ENCODE results near the gene TREM2. TPM values are rescaled to one million over a fixed set of nuclear protein-coding genes. Genes with fewer than 3 reads are reported as not detected.
A peak's percentile ranks its signal among the peaks of the same experiment; 100 is the strongest.

The TREM2 gene
- total RNA-seq, 1 donor from 2014 or later, result 58.5 TPM

DNA sequence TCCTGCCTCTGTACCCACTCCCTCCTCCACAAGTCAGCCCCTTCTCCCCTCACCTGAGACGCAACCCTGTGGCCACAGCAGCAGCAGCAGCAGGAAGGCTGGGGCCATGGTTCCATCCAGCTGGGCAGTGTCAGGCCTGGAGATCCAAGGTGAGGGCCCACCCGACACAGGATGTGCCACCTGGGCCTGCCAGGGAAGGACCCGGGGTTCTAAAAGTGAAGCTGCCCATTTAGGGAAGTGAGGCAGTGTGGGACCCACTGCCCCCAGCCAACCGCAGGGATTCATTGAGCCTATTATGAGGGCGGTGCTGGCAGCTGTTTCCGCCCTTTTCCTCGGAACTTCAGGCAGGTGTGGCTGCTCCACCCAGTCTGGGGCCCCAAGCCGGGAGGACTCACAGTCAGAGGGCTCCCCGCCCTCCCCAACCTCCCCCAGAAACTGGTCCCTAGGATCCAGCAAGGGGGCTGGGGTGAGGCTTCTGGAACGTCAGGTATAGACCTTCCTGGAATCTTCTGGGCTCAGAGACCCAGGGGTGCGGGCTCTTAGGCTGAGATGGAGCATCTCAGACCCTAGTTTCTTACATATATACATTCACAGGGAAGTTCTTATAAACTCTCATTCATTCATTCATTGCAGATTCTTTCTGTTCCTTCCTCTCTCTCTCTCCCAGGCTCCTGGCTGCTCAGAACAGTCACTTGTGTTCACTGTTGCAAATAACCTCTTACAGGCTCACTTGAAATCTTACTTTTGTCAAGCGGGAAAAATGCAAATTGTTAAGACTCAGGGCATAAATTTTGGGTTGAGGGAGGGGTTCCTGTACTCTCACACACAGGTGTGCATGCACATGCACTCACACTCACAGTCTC is 38.2 kb upstream of the TREM2 start, which contains the start of gene TREML2:
Gene TREML2, minus strand, starts transcription at position 249 of the 863 bp plus-strand sequence. Its CDS starts 141 bp downstream, at position 108.
- H3K4me3 ChIP-seq, result no peak within 1 kb of the TSS
- no peaks in the 10 kb centered on the region for H3K9me3 ChIP-seq
- peak within 1 kb of the TSS; percentile 80 for H3K27ac ChIP-seq
- H3K36me3 ChIP-seq, result no peaks in the 10 kb centered on the region
- H3K27me3 ChIP-seq (ENCODE audit: low read depth), result no peaks in the 10 kb centered on the region
- ATAC-seq, result peak; percentile 45 to 55
- DNase-seq, result peak; percentile 55
- TF ChIP-seq, protein P1, sequence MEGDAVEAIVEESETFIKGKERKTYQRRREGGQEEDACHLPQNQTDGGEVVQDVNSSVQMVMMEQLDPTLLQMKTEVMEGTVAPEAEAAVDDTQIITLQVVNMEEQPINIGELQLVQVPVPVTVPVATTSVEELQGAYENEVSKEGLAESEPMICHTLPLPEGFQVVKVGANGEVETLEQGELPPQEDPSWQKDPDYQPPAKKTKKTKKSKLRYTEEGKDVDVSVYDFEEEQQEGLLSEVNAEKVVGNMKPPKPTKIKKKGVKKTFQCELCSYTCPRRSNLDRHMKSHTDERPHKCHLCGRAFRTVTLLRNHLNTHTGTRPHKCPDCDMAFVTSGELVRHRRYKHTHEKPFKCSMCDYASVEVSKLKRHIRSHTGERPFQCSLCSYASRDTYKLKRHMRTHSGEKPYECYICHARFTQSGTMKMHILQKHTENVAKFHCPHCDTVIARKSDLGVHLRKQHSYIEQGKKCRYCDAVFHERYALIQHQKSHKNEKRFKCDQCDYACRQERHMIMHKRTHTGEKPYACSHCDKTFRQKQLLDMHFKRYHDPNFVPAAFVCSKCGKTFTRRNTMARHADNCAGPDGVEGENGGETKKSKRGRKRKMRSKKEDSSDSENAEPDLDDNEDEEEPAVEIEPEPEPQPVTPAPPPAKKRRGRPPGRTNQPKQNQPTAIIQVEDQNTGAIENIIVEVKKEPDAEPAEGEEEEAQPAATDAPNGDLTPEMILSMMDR (IDR thresholded peaks at IDR 0.05), result no peak
- H3K4me1 ChIP-seq, result peaks cover 15% of the 10 kb centered on the region
- intact Hi-C loops (cut with DNase I), result no loop called here

DNA sequence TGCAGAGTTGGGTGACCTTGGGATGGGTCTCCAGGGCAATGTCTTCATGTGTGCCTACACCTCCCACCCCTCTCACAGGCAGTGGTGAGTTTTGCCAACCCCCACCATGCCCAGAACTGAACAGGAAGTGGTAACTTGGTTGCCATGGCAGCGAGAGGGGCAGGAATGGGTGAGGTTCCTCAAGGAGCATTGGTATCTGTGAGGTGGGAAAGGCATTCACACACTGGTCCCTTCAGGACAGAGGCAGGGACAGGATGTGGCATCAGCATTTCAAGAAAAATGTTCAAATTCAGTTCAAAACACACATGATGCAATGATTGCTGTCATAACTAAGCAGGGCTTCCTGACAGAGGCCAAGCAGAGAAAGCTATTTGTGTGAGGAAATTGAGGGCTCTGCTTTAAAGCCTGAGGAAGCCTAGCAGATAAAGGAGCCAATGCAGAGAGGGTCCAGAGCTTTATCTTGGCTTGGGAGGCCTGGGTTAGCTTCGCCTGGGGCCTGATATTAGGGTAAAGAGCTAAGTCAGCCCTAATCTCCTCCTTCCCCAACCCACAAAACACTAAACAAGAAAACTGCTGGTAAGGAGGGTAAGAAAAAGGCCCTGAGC is 37.5 kb upstream of the TREM2 start:
- H3K36me3 ChIP-seq, result no peaks in the 10 kb centered on the region
- DNase-seq, result peak; percentile 65

DNA sequence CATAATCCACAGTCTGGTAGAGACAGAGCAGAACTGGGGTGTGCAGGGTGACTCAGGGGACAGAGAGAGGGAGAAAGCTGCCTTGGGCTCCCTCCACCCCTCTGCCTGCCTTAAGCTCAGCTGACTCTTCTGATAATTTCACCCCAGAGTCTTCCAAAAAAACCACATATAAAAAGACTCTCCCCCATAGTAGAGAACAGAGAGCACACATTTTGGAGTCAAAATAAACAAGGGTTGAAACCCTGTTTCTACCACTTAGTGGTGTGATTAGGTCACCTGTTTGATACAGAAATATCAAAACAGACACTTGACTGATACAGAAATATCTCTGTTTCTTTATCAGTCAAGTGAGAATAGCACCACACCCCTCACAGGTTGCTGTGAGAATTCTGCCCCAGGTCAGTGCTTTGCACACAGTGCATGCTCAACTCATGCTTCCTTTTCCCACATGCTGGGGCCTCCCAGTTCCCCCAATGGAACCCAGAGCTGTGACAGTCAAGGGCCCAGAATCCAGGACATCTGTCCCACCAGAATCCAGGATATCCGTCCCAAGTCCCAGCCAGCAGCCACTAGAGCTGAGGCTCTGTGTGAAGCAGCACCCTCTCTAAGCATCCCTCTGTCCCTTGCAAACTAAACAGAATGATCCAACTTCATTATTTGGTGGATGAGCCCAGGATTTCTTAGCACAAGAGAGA is 36.8 kb upstream of the TREM2 start:
- Histone ChIP-seq H3K27me3 (ENCODE audit: low read depth) (no peaks in the 10 kb centered on the region), H3K27ac (peak overlapping the region; percentile 58), H3K9me3 (no peaks in the 10 kb centered on the region), H3K4me3 (no peak overlapping the region), H3K4me1 (peaks cover 15% of the 10 kb centered on the region), H3K36me3 (no peaks in the 10 kb centered on the region)
- ATAC-seq (peak; percentile 34 to 37), DNase-seq (no peak)
- intact Hi-C loops (cut with DNase I), result no loop called here
- TF ChIP-seq, protein P1 (IDR thresholded peaks at IDR 0.05), result no peak

More for the DNA sequence above, 37.5 kb upstream of the TREM2 start:
- no peaks in the 10 kb centered on the region for H3K27me3 ChIP-seq (ENCODE audit: low read depth)
- peak overlapping the region; percentile 80 for H3K27ac ChIP-seq
- H3K4me3 ChIP-seq, result no peak overlapping the region
- intact Hi-C loops (cut with DNase I), result no loop called here
- TF ChIP-seq, protein P1 (IDR thresholded peaks at IDR 0.05), result no peak
- H3K4me1 ChIP-seq, result peaks cover 15% of the 10 kb centered on the region
- no peaks in the 10 kb centered on the region for H3K9me3 ChIP-seq
- ATAC-seq, result peak; percentile 60 to 71

DNA sequence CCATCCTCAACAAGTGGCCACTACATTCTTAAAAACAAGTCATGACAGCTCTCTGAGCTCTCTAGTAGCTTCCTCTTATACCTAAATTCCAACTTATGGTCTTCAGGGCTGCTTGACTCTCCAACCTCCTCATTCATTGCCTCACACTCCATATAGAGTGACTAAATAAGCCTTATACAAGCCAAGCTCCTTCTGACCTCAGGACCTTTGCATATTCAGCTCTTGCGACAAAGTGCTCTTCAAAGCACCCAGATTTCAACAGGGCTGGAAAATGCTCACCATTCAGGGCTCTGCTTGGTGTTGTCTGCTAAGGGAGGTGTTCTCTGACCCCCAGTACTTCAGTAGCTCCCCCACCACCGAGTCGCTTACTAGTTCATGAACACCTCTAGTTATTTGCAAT is 34.3 kb upstream of the TREM2 start:
- no peaks in the 10 kb centered on the region for H3K9me3 ChIP-seq
- DNase-seq (no peak), ATAC-seq (no peak)
- H3K27me3 ChIP-seq (ENCODE audit: low read depth), result no peaks in the 10 kb centered on the region
- no peak overlapping the region for H3K27ac ChIP-seq
- H3K4me3 ChIP-seq, result no peak overlapping the region
- TF ChIP-seq, protein P1 (IDR thresholded peaks at IDR 0.05), result no peak
- intact Hi-C loops (cut with DNase I), result no loop called here
- H3K36me3 ChIP-seq, result no peaks in the 10 kb centered on the region
- peaks cover 15% of the 10 kb centered on the region for H3K4me1 ChIP-seq

DNA sequence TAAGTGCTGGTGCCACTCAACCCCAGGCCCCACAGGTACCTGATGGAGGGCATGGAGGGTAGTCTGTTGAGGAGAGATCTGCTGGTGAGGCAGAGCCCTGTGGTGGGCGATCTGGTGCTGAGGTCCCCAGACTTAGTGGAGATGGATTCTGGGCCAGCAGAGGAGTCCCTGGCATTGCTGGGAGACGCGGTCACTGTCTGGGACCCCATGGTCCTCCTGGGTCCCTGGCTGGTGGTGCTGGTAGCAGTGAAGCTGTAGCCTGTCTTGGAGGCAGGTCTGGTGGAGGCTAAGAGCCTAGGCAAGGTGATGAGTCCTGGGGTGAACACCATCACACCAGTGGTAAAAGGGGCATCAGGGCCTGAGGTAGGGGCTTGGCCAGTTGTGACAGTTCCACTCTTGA is 31.5 kb upstream of the TREM2 start:
- DNase-seq (no peak), ATAC-seq (no peak)
- Histone ChIP-seq H3K4me1 (no peaks in the 10 kb centered on the region), H3K27ac (no peak overlapping the region), H3K4me3 (no peak overlapping the region), H3K27me3 (ENCODE audit: low read depth) (peaks cover 2% of the 10 kb centered on the region), H3K9me3 (peaks cover 5% of the 10 kb centered on the region), H3K36me3 (no peaks in the 10 kb centered on the region)
- intact Hi-C loops (cut with DNase I), result no loop called here
- TF ChIP-seq, protein P1 (IDR thresholded peaks at IDR 0.05), result no peak

Measured in lower lobe of right lung (tissue), 2 donors.